ENCODE results near the gene ZBTB26.
"Not testable (repeated sequence)": the region's sequence is repeated elsewhere in the genome, so short reads cannot be mapped to it uniquely, and the experiment has no call there.

Gene ZBTB26

GRCh38 chr9:122923947-122924346 is 7.4 kb downstream of the ZBTB26 start:
- DNase-seq (ENCODE audit: extremely low read depth, low read depth), result no peak
- TF ChIP-seq CTCF (IDR thresholded peaks at IDR 0.05; ENCODE audit: low read depth, low read length), result no peak

- TF ChIP-seq CTCF (IDR thresholded peaks at IDR 0.05; ENCODE audit: low read depth, low read length), result no peak
- no peak for DNase-seq (ENCODE audit: extremely low read depth, low read depth)
These were observed 8.6 kb downstream of the ZBTB26 start for GRCh38 chr9:122922713-122923112.

- DNase-seq (ENCODE audit: extremely low read depth, low read depth), result no peak
- no peak for TF ChIP-seq CTCF (IDR thresholded peaks at IDR 0.05; ENCODE audit: low read depth, low read length)
These were observed 13.0 kb downstream of the ZBTB26 start for GRCh38 chr9:122918310-122918709.

DNA sequence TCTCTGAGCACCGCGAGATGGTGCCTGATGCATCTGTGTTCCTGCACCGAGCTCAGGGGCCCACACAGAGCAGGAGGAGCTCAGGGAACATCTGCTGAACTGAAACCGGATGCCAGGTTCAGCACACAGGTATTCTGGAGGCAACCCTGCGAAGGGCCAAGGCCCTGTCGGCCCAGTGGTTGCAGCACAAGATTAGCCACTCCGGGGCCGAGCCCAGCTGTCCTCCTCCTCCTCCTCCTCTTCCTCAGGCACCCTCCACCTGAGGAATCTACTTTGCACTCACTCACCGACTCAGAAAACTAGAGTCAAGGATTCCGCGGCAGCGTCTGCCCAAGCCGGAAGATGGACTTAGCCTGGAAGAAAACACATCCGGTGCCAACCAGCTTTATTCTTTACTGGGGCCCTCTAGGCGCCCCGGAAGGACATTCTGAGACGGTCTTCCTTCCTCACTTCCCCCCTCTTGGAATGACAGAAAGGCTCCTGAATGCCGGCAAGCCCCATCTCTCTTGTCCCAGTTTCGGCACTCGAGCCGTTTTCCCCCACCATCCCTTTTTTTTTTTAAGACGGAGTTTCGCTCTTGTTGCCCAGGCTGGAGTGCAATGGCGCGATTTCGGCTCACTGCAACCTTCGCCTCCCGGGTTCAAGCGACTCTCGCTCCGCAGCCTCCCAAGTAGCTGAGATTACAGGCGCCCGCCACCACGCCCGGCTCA is 18.2 kb downstream of the ZBTB26 start, which contains the start of gene ZBTB6:
Gene ZBTB6 (minus strand): TSS at position 360 of the 710 bp plus-strand sequence. CDS start 1,251 bp downstream, outside the sequence.
- TF ChIP-seq CTCF (IDR thresholded peaks at IDR 0.05; ENCODE audit: low read depth, low read length), result no peak
- DNase-seq (ENCODE audit: extremely low read depth, low read depth), result peak; percentile 57

GRCh38 chr9:122912671-122912963 is 18.7 kb downstream of the ZBTB26 start:
- no peak; the same call in 1 of the 2 replicates for TF ChIP-seq CTCF (IDR thresholded peaks at IDR 0.05; ENCODE audit: low read depth, low read length)

GRCh38 chr9:122906122-122906521 is 25.2 kb downstream of the ZBTB26 start:
- DNase-seq (ENCODE audit: extremely low read depth, low read depth), result not testable (repeated sequence)

More at GRCh38 chr9:122912671-122912963, 18.7 kb downstream of the ZBTB26 start:
- no peak for DNase-seq (ENCODE audit: extremely low read depth, low read depth)

DNA sequence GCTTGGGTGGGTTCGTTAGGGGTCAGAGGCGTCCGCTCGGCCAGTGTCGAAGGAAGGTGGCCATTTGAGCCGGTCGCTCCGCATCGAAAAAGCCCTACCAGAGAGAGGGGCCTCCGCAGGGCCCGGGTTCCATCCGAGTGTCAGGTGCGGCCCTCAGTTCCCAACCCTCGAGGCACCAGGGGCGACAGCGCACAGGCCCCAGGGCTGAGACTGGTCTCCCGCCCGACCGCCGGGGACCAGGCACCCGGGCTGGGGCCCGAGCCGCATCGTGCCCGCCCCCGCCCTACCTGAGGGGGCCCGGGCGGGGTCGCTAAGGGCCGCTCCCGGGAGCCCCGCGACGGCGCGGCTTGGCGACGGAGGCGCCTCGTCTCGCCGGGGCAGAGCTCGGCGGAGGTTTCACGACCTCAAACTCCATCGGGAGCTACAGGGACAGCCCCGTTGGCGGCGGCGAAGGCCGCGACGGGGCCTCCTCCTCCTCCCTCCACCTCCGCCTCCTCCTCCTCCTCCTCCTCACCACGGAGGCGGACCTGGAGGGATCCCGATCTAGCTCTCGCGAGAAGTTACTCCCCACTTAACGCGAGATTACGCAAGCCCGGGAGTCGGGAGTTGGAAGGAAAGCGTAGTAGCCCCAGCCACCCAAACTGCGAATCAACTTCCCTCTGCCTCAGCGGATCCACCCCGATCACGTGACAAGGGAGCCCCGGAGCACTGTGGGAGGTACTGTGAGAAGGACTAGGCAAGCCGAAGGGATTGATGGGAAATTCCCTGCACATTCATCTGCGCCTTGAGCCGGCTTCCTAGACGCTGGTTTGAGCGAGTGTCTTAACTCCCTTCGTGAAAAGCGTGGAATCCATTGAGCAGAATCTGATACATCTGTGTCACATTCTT is 26.2 kb downstream of the ZBTB26 start, which contains the start of gene RC3H2:
Gene RC3H2 (minus strand): TSS at position 537 of the 888 bp plus-strand sequence. CDS start 7,850 bp downstream, outside the sequence.
- DNase-seq (ENCODE audit: extremely low read depth, low read depth), result peak; percentile 100
- TF ChIP-seq CTCF (IDR thresholded peaks at IDR 0.05; ENCODE audit: low read depth, low read length), result no peak
